Measurements from ENCODE around the gene WNT9A. TPM values are rescaled to one million over a fixed set of nuclear protein-coding genes. Genes with fewer than 3 reads are reported as not detected.

Gene WNT9A
- 0.47 and 1.5 TPM in 2 replicates for total RNA-seq

GRCh38 chr1:227947676-227948492 lies at the start of gene WNT9A:
WNT9A (minus strand) TSS chr1:227947932; CDS start chr1:227947887, 45 bp downstream.

Other genes starting within 250 kb of the WNT9A start
- gene JMJD4, start 212.6 kb downstream of the WNT9A start, total RNA-seq = 15.5 and 27.3 TPM in 2 replicates
- gene SNAP47, start 212.5 kb downstream of the WNT9A start, total RNA-seq = 31.2 and 45.2 TPM in 2 replicates
- not detected in 2 replicates for gene PRSS38, start 132.3 kb downstream of the WNT9A start, total RNA-seq
- gene WNT3A, start 59.1 kb upstream of the WNT9A start, total RNA-seq = not detected in 2 replicates
- 348 and 401 TPM in 2 replicates for gene ARF1, start 134.8 kb upstream of the WNT9A start, total RNA-seq
- 5.8 and 10.7 TPM in 2 replicates for gene C1orf35, start 155.4 kb upstream of the WNT9A start, total RNA-seq
- gene MRPL55, start 161.4 kb upstream of the WNT9A start, total RNA-seq = 60.0 and 60.2 TPM in 2 replicates
- gene GUK1, start 192.3 kb upstream of the WNT9A start, total RNA-seq = 373 and 571 TPM in 2 replicates
- gene GJC2, start 202.0 kb upstream of the WNT9A start, total RNA-seq = 0.60 and 6.2 TPM in 2 replicates
- gene IBA57, start 217.9 kb upstream of the WNT9A start, total RNA-seq = 2.2 and 4.1 TPM in 2 replicates

All from pericardium fibroblast (primary cell).